ENCODE results near the gene SPSB3.
"Not testable (repeated sequence)": the region's sequence is repeated elsewhere in the genome, so short reads cannot be mapped to it uniquely, and the experiment has no call there.

Gene SPSB3

GRCh38 chr16:1807626-1808025 is 25.3 kb upstream of the SPSB3 start:
- TF ChIP-seq POLR2A (IDR thresholded peaks at IDR 0.05; ENCODE audit: low read depth, low read length): no peak
- FAIRE-seq: no peak
- DNase-seq (ENCODE audit: insufficient read length, low spot score): no peak

- TF ChIP-seq POLR2A (IDR thresholded peaks at IDR 0.05; ENCODE audit: low read depth, low read length): no peak
- no peak for DNase-seq (ENCODE audit: insufficient read length, low spot score)
- FAIRE-seq: no peak
Measured at GRCh38 chr16:1800701-1801100, 18.3 kb upstream of the SPSB3 start.

GRCh38 chr16:1799263-1799662 is 16.9 kb upstream of the SPSB3 start:
- not testable (repeated sequence) for FAIRE-seq; DNase-seq (ENCODE audit: insufficient read length, low spot score)

GRCh38 chr16:1794908-1795666 is 12.7 kb upstream of the SPSB3 start:
- no peak for TF ChIP-seq POLR2A (IDR thresholded peaks at IDR 0.05; ENCODE audit: low read depth, low read length)
- DNase-seq (ENCODE audit: insufficient read length, low spot score) (no peak), FAIRE-seq (no peak)

- TF ChIP-seq POLR2A (IDR thresholded peaks at IDR 0.05; ENCODE audit: low read depth, low read length): no peak
- DNase-seq (ENCODE audit: insufficient read length, low spot score) (no peak), FAIRE-seq (no peak)
Measured at GRCh38 chr16:1794221-1794871, 12.0 kb upstream of the SPSB3 start.

- no peak for TF ChIP-seq POLR2A (IDR thresholded peaks at IDR 0.05; ENCODE audit: low read depth, low read length)
- no peak for FAIRE-seq
- no peak for DNase-seq (ENCODE audit: insufficient read length, low spot score)
Measured at GRCh38 chr16:1793578-1794220, 11.3 kb upstream of the SPSB3 start, which contains the start of gene IGFALS. TSS of gene IGFALS (minus strand) at chr16:1793705. CDS start at chr16:1793652, 53 bp downstream.

- DNase-seq (ENCODE audit: insufficient read length, low spot score): no peak
- no peak for TF ChIP-seq POLR2A (IDR thresholded peaks at IDR 0.05; ENCODE audit: low read depth, low read length)
- no peak for FAIRE-seq
Measured at GRCh38 chr16:1792836-1793577, 10.6 kb upstream of the SPSB3 start.

- no peak for FAIRE-seq
- no peak for TF ChIP-seq POLR2A (IDR thresholded peaks at IDR 0.05; ENCODE audit: low read depth, low read length)
- no peak for DNase-seq (ENCODE audit: insufficient read length, low spot score)
Measured at GRCh38 chr16:1791943-1792812, 9.8 kb upstream of the SPSB3 start.

GRCh38 chr16:1791256-1791942 is 9.0 kb upstream of the SPSB3 start:
- TF ChIP-seq POLR2A (IDR thresholded peaks at IDR 0.05; ENCODE audit: low read depth, low read length): no peak
- no peak for FAIRE-seq

GRCh38 chr16:1790611-1791255 is 8.4 kb upstream of the SPSB3 start:
- DNase-seq (ENCODE audit: insufficient read length, low spot score) (no peak), FAIRE-seq (no peak)
- TF ChIP-seq POLR2A (IDR thresholded peaks at IDR 0.05; ENCODE audit: low read depth, low read length): no peak

More at GRCh38 chr16:1791256-1791942, 9.0 kb upstream of the SPSB3 start:
- DNase-seq (ENCODE audit: insufficient read length, low spot score): no peak

GRCh38 chr16:1790261-1790610 is 7.9 kb upstream of the SPSB3 start:
- TF ChIP-seq POLR2A (IDR thresholded peaks at IDR 0.05; ENCODE audit: low read depth, low read length): no peak
- DNase-seq (ENCODE audit: insufficient read length, low spot score) (no peak), FAIRE-seq (no peak)

- FAIRE-seq (no peak), DNase-seq (ENCODE audit: insufficient read length, low spot score) (no peak)
Measured at GRCh38 chr16:1789643-1790045, 7.3 kb upstream of the SPSB3 start.

More at GRCh38 chr16:1789643-1790045, 7.3 kb upstream of the SPSB3 start:
- no peak for TF ChIP-seq POLR2A (IDR thresholded peaks at IDR 0.05; ENCODE audit: low read depth, low read length)
